Stimulated activated CD8-positive, alpha-beta memory T cell treated with anti-CD3 and anti-CD28 coated beads, Interleukin-2, amount 100 ng/mL, for 1 hour (primary cell): ENCODE data around the gene TMEM239.
"Not testable (repeated sequence)": the region's sequence is repeated elsewhere in the genome, so short reads cannot be mapped to it uniquely, and the experiment has no call there.

Experiments
- DNase-seq, 2 donors: peaks; one replicate each; pipeline ENCODE4 v3.0.0-alpha.2; 2020; ENCODE audit warnings: low read depth in 2 of 2

TMEM239 gene

GRCh38 chr20:2816030-2816582, at the start of gene TMEM239:
Gene TMEM239, plus strand, starts transcription at chr20:2816364. Its CDS starts 191 bp downstream, at chr20:2816555.
- DNase-seq = no peak

GRCh38 chr20:2767768-2768631, 48.2 kb upstream of the TMEM239 start:
- no peak for DNase-seq

GRCh38 chr20:2768632-2769015, 47.5 kb upstream of the TMEM239 start:
- no peak for DNase-seq

GRCh38 chr20:2770091-2770490, 46.1 kb upstream of the TMEM239 start:
- not testable (repeated sequence) for DNase-seq

- DNase-seq = no peak
Measured at GRCh38 chr20:2771631-2772080, 44.5 kb upstream of the TMEM239 start.

- DNase-seq = no peak
Measured at GRCh38 chr20:2773812-2774211, 42.4 kb upstream of the TMEM239 start.

GRCh38 chr20:2775139-2775538, 41.0 kb upstream of the TMEM239 start:
- DNase-seq = no peak

GRCh38 chr20:2778602-2779321, 37.4 kb upstream of the TMEM239 start:
- no peak for DNase-seq

GRCh38 chr20:2780948-2781347, 35.2 kb upstream of the TMEM239 start:
- DNase-seq = no peak

- DNase-seq = no peak
Measured at GRCh38 chr20:2783908-2784566, 32.1 kb upstream of the TMEM239 start.

- DNase-seq = no peak
Measured at GRCh38 chr20:2793471-2793870, 22.7 kb upstream of the TMEM239 start.

- no peak for DNase-seq
Measured at GRCh38 chr20:2794202-2794748, 21.9 kb upstream of the TMEM239 start.

- no peak for DNase-seq
Measured at GRCh38 chr20:2794866-2795447, 21.2 kb upstream of the TMEM239 start.

GRCh38 chr20:2795451-2795850, 20.7 kb upstream of the TMEM239 start:
- no peak for DNase-seq

GRCh38 chr20:2796011-2796660, 20.0 kb upstream of the TMEM239 start:
- no peak for DNase-seq

GRCh38 chr20:2797136-2797983, 18.8 kb upstream of the TMEM239 start:
- DNase-seq = no peak

GRCh38 chr20:2798095-2798805, 17.9 kb upstream of the TMEM239 start:
- DNase-seq = no peak

- no peak for DNase-seq
Measured at GRCh38 chr20:2798814-2799213, 17.4 kb upstream of the TMEM239 start.

- no peak for DNase-seq
Measured at GRCh38 chr20:2799271-2799670, 16.9 kb upstream of the TMEM239 start.
